Panc1 (cell line): ENCODE measurements around the gene PEX5L.

Source experiments
- CTCF ChIP-seq: fragments of 450-650 bp; IDR thresholded peaks from 2 replicates; pipeline ENCODE4 v1.5.1; 2017; ENCODE audit warnings: mild to moderate bottlenecking
- POLR2AphosphoS5 ChIP-seq: IDR thresholded peaks from 2 replicates; pipeline ENCODE4 v1.6.1; 2012; ENCODE audit warnings: mild to moderate bottlenecking, low read depth, low read length, moderate library complexity
- REST ChIP-seq, 2 experiments: IDR thresholded peaks; 2 replicates each; pipeline ENCODE4 v1.6.1; 2011 to 2012; ENCODE audit warnings: low read depth in 2 of 2, control low read depth in 1 of 2, low read length in 1 of 2, mild to moderate bottlenecking in 1 of 2, moderate library complexity in 1 of 2; ENCODE audit not compliant: insufficient read depth in 1 of 2
- SIN3A ChIP-seq: IDR thresholded peaks from 2 replicates; pipeline ENCODE4 v1.6.1; 2012; ENCODE audit warnings: low read depth, mild to moderate bottlenecking, low read length, moderate library complexity, borderline replicate concordance; ENCODE audit not compliant: insufficient read depth
- TCF7L2 ChIP-seq: IDR thresholded peaks from 2 replicates; pipeline ENCODE4 v1.6.1; 2011; ENCODE audit warnings: mild to moderate bottlenecking, low read depth, low read length, inconsistent platforms

- TF ChIP-seq CTCF (no peak), POLR2AphosphoS5 (no peak), REST (IDR thresholded peaks at IDR 0.05; ENCODE audit: insufficient read depth in 1 of 2, low read depth in 2 of 2, low read length in 1 of 2) (no peak), SIN3A (no peak), TCF7L2 (no peak)
These were observed 12.1 kb upstream of the PEX5L start for GRCh38 chr3:180048840-180049239.
